ENCODE measurements around the gene ZNF213. TPM values are rescaled to one million over a fixed set of nuclear protein-coding genes. Genes with fewer than 3 reads are reported as not detected.
A peak's percentile ranks its signal among the peaks of the same experiment; 100 is the strongest.

ZNF213 gene
- total and polyA plus RNA-seq, 2 experiments from 2014 or later = 2.9 to 10.4 TPM

GRCh38 chr16:3150346-3151218 is 15.8 kb downstream of the ZNF213 start:
- peaks cover 36% of the 10 kb centered on the region for H3K27me3 Mint-ChIP-seq (ENCODE audit: insufficient read depth, low read depth, poor library complexity)
- Histone ChIP-seq H3K36me3 (ENCODE audit: insufficient read depth) (no peaks in the 10 kb centered on the region), H4K20me1 (replicated peaks; ENCODE audit: insufficient read depth) (no peaks in the 10 kb centered on the region), H3K79me2 (replicated peaks; ENCODE audit: insufficient read depth) (no peaks in the 10 kb centered on the region), H3K27ac (ENCODE audit: low read depth) (peak overlapping the region; percentile 55), H3K9me2 (ENCODE audit: insufficient read depth) (no peaks in the 10 kb centered on the region), H3K4me3 (peak overlapping the region; percentile 96), H3F3A (replicated peaks; ENCODE audit: low read depth) (peaks cover 33% of the 10 kb centered on the region), H2AFZ (peak overlapping the region; percentile 97), H3K4me2 (peak overlapping the region; percentile 99), H3K27me3 (ENCODE audit: insufficient read depth) (peaks cover 16% of the 10 kb centered on the region), H3K4me1 (ENCODE audit: insufficient read depth) (peaks cover 5% of the 10 kb centered on the region; the same call in 1 of the 2 replicates)
- TF ChIP-seq CREB1 (CRISPR knock-in tag; IDR thresholded peaks at IDR 0.05; ENCODE audit: low read depth) = peak; percentile 73
- peak; percentile 13; the same call in 1 of the 2 replicates for TF ChIP-seq ETS1 (IDR thresholded peaks at IDR 0.05)
- no peak for TF ChIP-seq JUNB (IDR thresholded peaks at IDR 0.05; ENCODE audit: unreplicated experiment)
- peaks cover 7% of the 10 kb centered on the region for H3K4me1 Mint-ChIP-seq
- H3K27ac Mint-ChIP-seq = peak overlapping the region; percentile 85
- peak; percentile 71 for ATAC-seq
- H3K4me3 Mint-ChIP-seq = peak overlapping the region; percentile 88
- DNase-seq (ENCODE audit: low spot score) = peak; percentile 98
- H3K36me3 Mint-ChIP-seq (ENCODE audit: low read depth) = peaks cover 5% of the 10 kb centered on the region; the same call in 2 of the 3 replicates
- peaks cover 10% of the 10 kb centered on the region for H3K9me3 Mint-ChIP-seq

GRCh38 chr16:3152027-3152276 is 17.1 kb downstream of the ZNF213 start:
- peaks cover 41% of the 10 kb centered on the region for H3K27me3 Mint-ChIP-seq (ENCODE audit: insufficient read depth, low read depth, poor library complexity)
- H3K27ac ChIP-seq (ENCODE audit: low read depth) = no peak overlapping the region
- H3K27ac Mint-ChIP-seq = no peak overlapping the region
- H3K36me3 Mint-ChIP-seq (ENCODE audit: low read depth) = peaks cover 5% of the 10 kb centered on the region; the same call in 2 of the 3 replicates
- no peaks in the 10 kb centered on the region for H4K20me1 ChIP-seq (replicated peaks; ENCODE audit: insufficient read depth)
- H3K36me3 ChIP-seq (ENCODE audit: insufficient read depth) = no peaks in the 10 kb centered on the region
- H3K4me3 Mint-ChIP-seq = peak overlapping the region; percentile 83
- peaks cover 16% of the 10 kb centered on the region for H3K27me3 ChIP-seq (ENCODE audit: insufficient read depth)
- H3K79me2 ChIP-seq (replicated peaks; ENCODE audit: insufficient read depth) = no peaks in the 10 kb centered on the region
- H3K4me1 Mint-ChIP-seq = peaks cover 7% of the 10 kb centered on the region
- H3K9me3 Mint-ChIP-seq = peaks cover 10% of the 10 kb centered on the region
- no peak for DNase-seq (ENCODE audit: low spot score)
- H3K9me2 ChIP-seq (ENCODE audit: insufficient read depth) = no peaks in the 10 kb centered on the region
- H3F3A ChIP-seq (replicated peaks; ENCODE audit: low read depth) = peaks cover 41% of the 10 kb centered on the region
- ATAC-seq = no peak
- TF ChIP-seq EZH2 (IDR thresholded peaks at IDR 0.05; ENCODE audit: low read depth, unreplicated experiment) = no peak
- no peak for TF ChIP-seq EZH2phosphoT487 (IDR thresholded peaks at IDR 0.05; ENCODE audit: unreplicated experiment)
- TF ChIP-seq REST (IDR thresholded peaks at IDR 0.05; ENCODE audit: unreplicated experiment) = no peak
- TF ChIP-seq ZNF331 (CRISPR knock-in tag; IDR thresholded peaks at IDR 0.05; ENCODE audit: low read depth) = no peak
- no peak for TF ChIP-seq CREB1 (CRISPR knock-in tag; IDR thresholded peaks at IDR 0.05; ENCODE audit: low read depth)
- no peak for TF ChIP-seq JUNB (IDR thresholded peaks at IDR 0.05; ENCODE audit: unreplicated experiment)
- TF ChIP-seq ZNF114 (CRISPR knock-in tag; IDR thresholded peaks at IDR 0.05) = no peak
- H3K4me1 ChIP-seq (ENCODE audit: insufficient read depth) = peaks cover 5% of the 10 kb centered on the region; the same call in 1 of the 2 replicates
- H2AFZ ChIP-seq = peak overlapping the region; percentile 84; the same call in 1 of the 2 replicates
- H3K4me3 ChIP-seq = peak overlapping the region; percentile 68
- H3K4me2 ChIP-seq = peak overlapping the region; percentile 75
